CD14-positive monocyte (primary cell): ENCODE measurements around the gene RAB6B. TPM values are rescaled to one million over a fixed set of nuclear protein-coding genes. Genes with fewer than 3 reads are reported as not detected.
A peak's percentile ranks its signal among the peaks of the same experiment; 100 is the strongest.

Source experiments
- DNase-seq, 3 donors: peaks; one replicate each; pipeline ENCODE4 v3.0.0-alpha.2; 2011 to 2022
- H2AFZ ChIP-seq: 2 replicates; pipeline ENCODE4 v1.6.0; 2012; ENCODE audit warnings: mild to moderate bottlenecking, low read depth, low read length, inconsistent platforms; ENCODE audit not compliant: insufficient read depth, poor library complexity, severe bottlenecking
- H3K27ac ChIP-seq, 2 donors: 1 replicate in 1 of 2; 2 replicates in 1 of 2; pipeline ENCODE4 v1.5.1; 2012 to 2013; ENCODE audit warnings: low read length in 2 of 2, control low read depth in 1 of 2, inconsistent platforms in 1 of 2, low read depth in 1 of 2, mild to moderate bottlenecking in 1 of 2
- H3K27me3 ChIP-seq, 2 donors: one replicate each; pipeline versions ENCODE4 v1.6.0 to v1.6.1; 2011 to 2013; ENCODE audit warnings: low read length in 2 of 2; ENCODE audit not compliant: control insufficient read depth in 2 of 2, insufficient read depth in 2 of 2
- H3K36me3 ChIP-seq, 2 donors: replicated peaks in 1 of 2; 1 replicate in 1 of 2; 2 replicates in 1 of 2; pipeline versions ENCODE4 v1.5.1 to v1.6.1; 2012 to 2013; ENCODE audit warnings: low read length in 2 of 2, control low read depth in 1 of 2, inconsistent platforms in 1 of 2, mild to moderate bottlenecking in 1 of 2; ENCODE audit not compliant: insufficient read depth in 2 of 2, control insufficient read depth in 1 of 2
- H3K4me1 ChIP-seq, 2 donors: 1 replicate in 1 of 2; 2 replicates in 1 of 2; pipeline versions ENCODE4 v1.5.1 to v1.6.1; 2012 to 2013; ENCODE audit warnings: low read length in 2 of 2, control low read depth in 1 of 2, inconsistent platforms in 1 of 2, mild to moderate bottlenecking in 1 of 2, moderate library complexity in 1 of 2; ENCODE audit not compliant: insufficient read depth in 2 of 2, control insufficient read depth in 1 of 2
- H3K4me2 ChIP-seq: replicated peaks from 2 replicates; pipeline ENCODE3; 2012; ENCODE audit warnings: low read length, moderate library complexity, mild to moderate bottlenecking; ENCODE audit not compliant: poor library complexity, severe bottlenecking; ENCODE audit errors: extremely low read depth
- H3K4me3 ChIP-seq, 3 experiments: fragments of 200-600 bp in 1 of 3; sonication (generic) in 1 of 3; replicated peaks in 1 of 3; 1 replicate in 2 of 3; 2 replicates in 1 of 3; pipeline ENCODE4 v1.5.1; 2011 to 2013; ENCODE audit warnings: low read length in 3 of 3, mild to moderate bottlenecking in 3 of 3, control low read depth in 2 of 3, low read depth in 2 of 3, inconsistent platforms in 1 of 3, moderate library complexity in 1 of 3
- H3K79me2 ChIP-seq: 2 replicates; pipeline ENCODE4 v1.6.0; 2012; ENCODE audit warnings: mild to moderate bottlenecking, control low read depth, inconsistent platforms, low read length, moderate library complexity; ENCODE audit not compliant: insufficient read depth
- H3K9ac ChIP-seq: 2 replicates; pipeline ENCODE4 v1.6.0; 2017; ENCODE audit warnings: low read length, mild to moderate bottlenecking; ENCODE audit not compliant: insufficient read depth, poor library complexity, severe bottlenecking
- H3K9me3 ChIP-seq, 2 donors: replicated peaks in 1 of 2; 1 replicate in 1 of 2; 2 replicates in 1 of 2; pipeline versions ENCODE4 v1.5.1 to v1.6.1; 2012 to 2013; ENCODE audit warnings: low read length in 2 of 2, control low read depth in 1 of 2; ENCODE audit not compliant: control insufficient read depth in 1 of 2, insufficient read depth in 1 of 2
- H4K20me1 ChIP-seq: 2 replicates; pipeline ENCODE4 v1.6.0; 2012; ENCODE audit warnings: mild to moderate bottlenecking, low read length, control low read depth, moderate library complexity; ENCODE audit not compliant: insufficient read depth
- H3K27ac Mint-ChIP-seq, 7 donors: one replicate each; pipeline ENCODE4 v1.8.0; 2020; ENCODE audit warnings: mild to moderate bottlenecking in 7 of 7, mixed read lengths in 7 of 7, moderate library complexity in 6 of 7, inconsistent platforms in 2 of 7
- H3K27me3 Mint-ChIP-seq, 3 donors: one replicate each; pipeline ENCODE4 v1.8.0; 2021 to 2022; ENCODE audit warnings: low read depth in 3 of 3, mild to moderate bottlenecking in 3 of 3, mixed read lengths in 3 of 3, moderate library complexity in 3 of 3, inconsistent platforms in 1 of 3
- H3K36me3 Mint-ChIP-seq, 2 donors: one replicate each; pipeline ENCODE4 v1.8.0; 2020; ENCODE audit warnings: mixed read lengths in 2 of 2, inconsistent platforms in 1 of 2, mild to moderate bottlenecking in 1 of 2
- H3K4me1 Mint-ChIP-seq: one replicate; pipeline ENCODE4 v1.8.0; 2020; ENCODE audit warnings: mild to moderate bottlenecking, mixed read lengths
- H3K4me3 Mint-ChIP-seq, 2 donors: one replicate each; pipeline ENCODE4 v1.8.0; 2020; ENCODE audit warnings: mild to moderate bottlenecking in 2 of 2, mixed read lengths in 2 of 2, moderate library complexity in 1 of 2
- H3K9me3 Mint-ChIP-seq, 7 donors: one replicate each; pipeline ENCODE4 v1.8.0; 2020 to 2022; ENCODE audit warnings: mixed read lengths in 7 of 7, mild to moderate bottlenecking in 6 of 7, moderate library complexity in 6 of 7, inconsistent platforms in 2 of 7
- WGBS: methylation state at CpG from one replicate; pipeline ENCODE4 v1.1.5; 2013; ENCODE audit warnings: missing lambda C conversion rate; ENCODE audit not compliant: insufficient coverage; 5-methylcytosine and 5-hydroxymethylcytosine counted together
- intact Hi-C, 2 donors: fragments of 100-400 bp; cut with micrococcal nuclease; formaldehyde crosslinking; loops; one replicate each; pipeline versions ENCODE4 v1.15.0 to v1.15.1; 2023
- polyA plus RNA-seq, 3 donors: library from polyadenylated mRNA; depleted of rRNA in 1 of 3; unstranded in 2 of 3; stranded (reverse) in 1 of 3; fragments of 300-500 nt in 2 of 3; fragments of >200 nt in 1 of 3; fragmentation: Illumina TruSeq in 2 of 3; gene quantifications; 1 replicate in 2 of 3; 2 replicates in 1 of 3; pipeline ENCODE4 v1.2.3, GENCODE V29; 2012 to 2021
- TF ChIP-seq, protein P1 (sequence below): fragments of 200-600 bp; IDR thresholded peaks from one replicate; pipeline ENCODE4 v1.8.0; 2022; ENCODE audit warnings: antibody characterized with exemption, mild to moderate bottlenecking

The RAB6B gene
- polyA plus RNA-seq, 3 donors = 0.46 TPM; not detected in 2

DNA sequence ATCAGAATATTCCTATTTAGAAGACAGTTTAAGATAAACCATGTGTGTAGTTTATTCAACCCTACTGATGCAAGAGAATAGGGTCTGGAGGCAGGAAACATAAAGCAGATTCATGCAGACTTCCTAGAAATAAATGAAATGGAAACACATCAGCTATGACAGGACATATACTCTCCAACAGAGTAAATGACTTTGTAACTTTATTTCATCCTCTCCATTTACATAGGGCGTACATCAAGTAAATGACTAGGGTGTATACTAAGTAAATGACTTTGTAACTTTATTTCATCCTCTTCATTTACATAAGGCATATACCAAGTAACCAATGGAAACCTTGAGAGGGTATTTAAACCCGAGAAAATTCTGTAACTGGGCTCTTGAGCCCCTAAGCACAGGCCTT is 107.7 kb downstream of the RAB6B start:
- Histone ChIP-seq H3K79me2 (no peaks in the 10 kb centered on the region), H3K27me3 (peaks cover 0 to 4% of the 10 kb centered on the region in 2 donors), H3K4me2 (no peak overlapping the region), H4K20me1 (no peaks in the 10 kb centered on the region), H2AFZ (no peak overlapping the region), H3K36me3 (no peaks in the 10 kb centered on the region), H3K4me1 (no peaks in the 10 kb centered on the region), H3K27ac (no peak overlapping the region), H3K4me3 (no peak overlapping the region), H3K9ac (no peak overlapping the region), H3K9me3 (peaks cover 12 to 20% of the 10 kb centered on the region in 2 donors)
- TF ChIP-seq, protein P1, sequence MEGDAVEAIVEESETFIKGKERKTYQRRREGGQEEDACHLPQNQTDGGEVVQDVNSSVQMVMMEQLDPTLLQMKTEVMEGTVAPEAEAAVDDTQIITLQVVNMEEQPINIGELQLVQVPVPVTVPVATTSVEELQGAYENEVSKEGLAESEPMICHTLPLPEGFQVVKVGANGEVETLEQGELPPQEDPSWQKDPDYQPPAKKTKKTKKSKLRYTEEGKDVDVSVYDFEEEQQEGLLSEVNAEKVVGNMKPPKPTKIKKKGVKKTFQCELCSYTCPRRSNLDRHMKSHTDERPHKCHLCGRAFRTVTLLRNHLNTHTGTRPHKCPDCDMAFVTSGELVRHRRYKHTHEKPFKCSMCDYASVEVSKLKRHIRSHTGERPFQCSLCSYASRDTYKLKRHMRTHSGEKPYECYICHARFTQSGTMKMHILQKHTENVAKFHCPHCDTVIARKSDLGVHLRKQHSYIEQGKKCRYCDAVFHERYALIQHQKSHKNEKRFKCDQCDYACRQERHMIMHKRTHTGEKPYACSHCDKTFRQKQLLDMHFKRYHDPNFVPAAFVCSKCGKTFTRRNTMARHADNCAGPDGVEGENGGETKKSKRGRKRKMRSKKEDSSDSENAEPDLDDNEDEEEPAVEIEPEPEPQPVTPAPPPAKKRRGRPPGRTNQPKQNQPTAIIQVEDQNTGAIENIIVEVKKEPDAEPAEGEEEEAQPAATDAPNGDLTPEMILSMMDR = no peak
- Mint-ChIP-seq H3K27ac (no peak overlapping the region), H3K36me3 (no peaks in the 10 kb centered on the region), H3K4me1 (no peaks in the 10 kb centered on the region), H3K27me3 (peaks cover 3 to 8% (median 7%) of the 10 kb centered on the region in 3 donors), H3K4me3 (no peak overlapping the region), H3K9me3 (peaks cover 2 to 27% (median 15%) of the 10 kb centered on the region in 7 donors)
- intact Hi-C loops = no loop called here
- 100% methylated on average over 1 of the region's 2 CpGs for WGBS
- DNase-seq = no peak

DNA sequence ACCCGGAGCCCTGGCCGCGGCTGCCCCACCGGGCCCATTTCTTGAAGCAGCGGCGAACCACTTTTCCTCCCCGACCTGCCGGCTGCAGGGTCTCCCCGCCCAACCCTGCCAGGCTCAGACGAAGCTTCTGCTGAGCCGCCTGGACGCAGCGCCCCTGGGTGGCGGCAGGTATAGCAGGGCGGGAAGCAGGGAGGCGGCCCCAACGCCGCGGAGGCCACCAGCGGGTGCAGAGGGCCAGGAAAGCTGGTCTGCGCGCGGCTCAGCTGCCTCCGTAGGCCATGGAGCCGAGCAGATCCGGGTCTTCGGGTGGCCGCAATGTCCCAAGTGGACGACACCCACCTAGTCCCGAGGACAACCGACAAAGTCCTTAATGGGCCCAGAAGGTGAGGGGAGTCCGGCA is 111.9 kb downstream of the RAB6B start:
- Histone ChIP-seq H3K9ac (no peak overlapping the region), H3K79me2 (no peaks in the 10 kb centered on the region), H3K9me3 (peaks cover 5 to 7% of the 10 kb centered on the region in 2 donors), H3K36me3 (no peaks in the 10 kb centered on the region), H3K27me3 (peaks cover 0 to 2% of the 10 kb centered on the region in 2 donors), H4K20me1 (no peaks in the 10 kb centered on the region), H3K27ac (no peak overlapping the region), H3K4me2 (no peak overlapping the region), H3K4me3 (no peak overlapping the region), H3K4me1 (no peaks in the 10 kb centered on the region), H2AFZ (no peak overlapping the region)
- intact Hi-C loops = no loop called here
- Mint-ChIP-seq H3K4me1 (no peaks in the 10 kb centered on the region), H3K9me3 (peaks cover 0 to 11% (median 9%) of the 10 kb centered on the region in 7 donors), H3K27ac (no peak overlapping the region), H3K27me3 (peaks cover 7 to 16% (median 7%) of the 10 kb centered on the region in 3 donors), H3K4me3 (peak overlapping the region; percentile 7 to 46), H3K36me3 (no peaks in the 10 kb centered on the region)
- TF ChIP-seq, protein P1 = no peak
- no peak for DNase-seq
- WGBS = 63% methylated on average over 30 of the region's 32 CpGs
